GM12874 (cell line): ENCODE data around the gene TBX18.

Experiments used
- CTCF ChIP-seq: IDR thresholded peaks from 2 replicates; pipeline ENCODE4 v1.5.1; 2011; ENCODE audit warnings: low read depth, mild to moderate bottlenecking, control low read depth, low read length, moderate library complexity; ENCODE audit not compliant: insufficient read depth

The TBX18 gene

DNA sequence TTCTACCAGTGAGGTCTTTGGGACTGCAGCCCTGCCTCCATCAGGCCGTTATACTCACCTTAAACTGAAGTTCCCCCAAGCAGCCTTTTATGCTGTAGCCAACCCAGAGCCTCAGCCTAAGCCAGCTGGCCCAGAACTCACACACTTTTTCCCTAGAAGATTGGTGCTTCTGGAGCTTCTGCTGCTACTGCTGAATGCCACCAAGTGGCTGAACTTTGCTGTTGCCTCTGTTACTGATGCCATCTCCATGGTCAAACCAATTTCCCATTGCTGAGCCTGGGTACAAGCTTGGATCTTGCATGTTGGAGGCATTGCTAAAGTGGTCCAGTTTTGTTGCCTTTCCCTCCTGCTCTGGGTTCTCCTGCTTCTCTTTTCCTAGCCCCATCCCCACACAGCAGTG, 15.0 kb upstream of the TBX18 start:
- peak; percentile 16; the same call in 1 of the 2 replicates for TF ChIP-seq CTCF

DNA sequence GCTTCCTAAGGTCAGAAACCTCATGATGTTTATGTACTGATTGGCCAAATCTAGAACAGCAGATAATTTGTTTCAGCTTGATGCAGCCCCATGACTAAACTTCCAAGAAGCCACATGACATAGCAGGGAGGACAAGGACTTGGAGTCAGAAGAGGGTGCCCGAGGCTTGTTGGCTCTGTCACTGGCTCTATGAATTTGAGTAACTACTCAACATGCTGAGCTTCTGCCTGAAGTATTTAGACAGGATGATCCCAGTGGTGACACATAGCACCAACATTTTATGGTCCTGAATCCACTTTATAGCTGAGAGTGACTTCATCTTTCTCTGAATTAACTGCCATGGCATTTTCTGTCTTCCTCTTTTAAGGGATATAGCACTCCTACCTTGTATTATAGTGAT, 13.5 kb upstream of the TBX18 start:
- TF ChIP-seq CTCF: no peak

GRCh38 chr6:84776392-84776791, 12.0 kb upstream of the TBX18 start:
- no peak for TF ChIP-seq CTCF

- TF ChIP-seq CTCF: no peak
These were observed 11.4 kb upstream of the TBX18 start for GRCh38 chr6:84775751-84776150.

GRCh38 chr6:84774985-84775284, 10.5 kb upstream of the TBX18 start:
- no peak for TF ChIP-seq CTCF

DNA sequence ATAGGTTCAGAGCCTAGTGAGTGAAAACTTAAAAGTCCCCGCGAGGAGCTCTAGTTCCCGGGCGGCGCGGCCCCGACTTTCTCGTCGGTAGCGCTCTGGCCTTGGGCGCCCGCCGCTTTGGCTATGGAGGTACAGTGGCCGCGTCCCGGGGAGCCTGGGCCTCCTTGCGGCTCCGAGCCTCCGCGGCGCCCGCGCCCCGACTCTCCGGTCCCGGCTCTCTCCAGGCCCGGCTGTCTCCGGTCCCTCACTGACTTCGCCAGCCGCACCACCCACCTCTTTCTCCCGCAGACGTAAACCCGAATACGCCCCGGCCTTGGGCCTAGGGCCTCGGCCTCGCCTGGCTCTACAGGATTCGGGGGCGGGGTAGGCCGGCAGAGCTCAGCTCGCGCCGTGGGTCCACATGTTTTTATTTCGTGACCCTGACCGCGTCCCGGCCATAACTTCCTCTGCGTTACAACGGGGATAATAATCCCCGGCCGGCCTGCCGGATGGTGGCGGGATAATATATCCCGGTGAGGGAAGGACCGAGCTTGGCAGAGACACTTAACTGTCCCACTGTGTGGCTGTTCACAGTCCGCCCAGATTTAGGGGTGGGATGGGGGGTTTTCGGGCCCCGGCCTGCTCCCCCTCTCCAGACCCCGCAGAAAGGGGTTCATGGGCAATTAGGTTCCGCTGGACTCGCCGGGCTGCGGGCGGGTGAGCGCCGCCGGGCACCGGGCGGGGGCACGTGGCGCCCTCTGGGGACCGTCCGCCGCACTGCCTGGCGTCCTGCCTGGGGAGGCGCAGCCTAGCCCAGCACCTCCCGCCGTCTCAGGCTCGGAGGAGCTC, 10.0 kb upstream of the TBX18 start:
- TF ChIP-seq CTCF: peak; percentile 85

- TF ChIP-seq CTCF: no peak
These were observed 9.2 kb upstream of the TBX18 start for GRCh38 chr6:84773431-84774156.
